Astrocyte (in vitro differentiated cells and primary cell): ENCODE results near the gene KLHL17. TPM values are rescaled to one million over a fixed set of nuclear protein-coding genes. Genes with fewer than 3 reads are reported as not detected.
"Not testable (repeated sequence)": the region's sequence is repeated elsewhere in the genome, so short reads cannot be mapped to it uniquely, and the experiment has no call there.

ENCODE experiments used
- DNase-seq: peaks from one replicate; pipeline ENCODE4 v3.0.0-alpha.2; 2010; ENCODE audit warnings: low read depth
- FAIRE-seq: peaks from 2 replicates; lab custom pipeline; 2011; peaks lifted over from hg19 to GRCh38; lab: Jason Lieb, UNC
- H2AFZ ChIP-seq: 2 replicates; pipeline ENCODE4 v1.6.0; 2012; ENCODE audit warnings: low read depth, low read length, inconsistent platforms
- H3K27ac ChIP-seq: 2 replicates; pipeline ENCODE4 v1.5.1; 2011; ENCODE audit warnings: low read depth, low read length, inconsistent platforms
- H3K27me3 ChIP-seq: 2 replicates; pipeline ENCODE4 v1.6.0; 2011; ENCODE audit warnings: low read length, inconsistent platforms; ENCODE audit not compliant: insufficient read depth
- H3K36me3 ChIP-seq: 2 replicates; pipeline ENCODE4 v1.5.1; 2011; ENCODE audit warnings: low read length, inconsistent platforms; ENCODE audit not compliant: insufficient read depth
- H3K4me1 ChIP-seq: 2 replicates; pipeline ENCODE4 v1.5.1; 2011; ENCODE audit warnings: low read length, inconsistent platforms; ENCODE audit not compliant: insufficient read depth
- H3K4me2 ChIP-seq: 2 replicates; pipeline ENCODE4 v1.6.0; 2012; ENCODE audit warnings: low read length, inconsistent platforms
- H3K4me3 ChIP-seq: 2 replicates; pipeline ENCODE4 v1.5.1; 2011; ENCODE audit warnings: low read depth, mild to moderate bottlenecking, low read length, inconsistent platforms; ENCODE audit not compliant: insufficient read depth
- H3K79me2 ChIP-seq: 2 replicates; pipeline ENCODE4 v1.6.0; 2012; ENCODE audit warnings: mild to moderate bottlenecking, low read length, inconsistent platforms; ENCODE audit not compliant: insufficient read depth
- H3K9ac ChIP-seq: 2 replicates; pipeline ENCODE4 v1.6.0; 2012; ENCODE audit warnings: mild to moderate bottlenecking, low read length, inconsistent platforms
- H3K9me3 ChIP-seq: 2 replicates; pipeline ENCODE4 v1.5.1; 2012; ENCODE audit warnings: low read depth, mild to moderate bottlenecking, low read length, inconsistent platforms; ENCODE audit not compliant: insufficient read depth
- H4K20me1 ChIP-seq: 2 replicates; pipeline ENCODE4 v1.6.0; 2012; ENCODE audit warnings: low read length, inconsistent platforms; ENCODE audit not compliant: insufficient read depth
- H3K27ac Mint-ChIP-seq: one replicate; pipeline ENCODE4 v1.8.0; 2021; ENCODE audit warnings: mild to moderate bottlenecking, mixed read lengths; ENCODE audit not compliant: unreplicated experiment
- H3K27me3 Mint-ChIP-seq: one replicate; pipeline ENCODE4 v1.8.0; 2021; ENCODE audit warnings: low read depth, mixed read lengths; ENCODE audit not compliant: unreplicated experiment
- H3K36me3 Mint-ChIP-seq: one replicate; pipeline ENCODE4 v1.8.0; 2021; ENCODE audit warnings: low read depth, mixed read lengths; ENCODE audit not compliant: unreplicated experiment
- H3K4me1 Mint-ChIP-seq: one replicate; pipeline ENCODE4 v1.8.0; 2021; ENCODE audit warnings: low read depth, mixed read lengths; ENCODE audit not compliant: unreplicated experiment
- H3K4me3 Mint-ChIP-seq: one replicate; pipeline ENCODE4 v1.8.0; 2021; ENCODE audit warnings: mild to moderate bottlenecking, moderate library complexity, mixed read lengths; ENCODE audit not compliant: unreplicated experiment
- H3K9me3 Mint-ChIP-seq: one replicate; pipeline ENCODE4 v1.8.0; 2021; ENCODE audit warnings: mild to moderate bottlenecking, mixed read lengths; ENCODE audit not compliant: unreplicated experiment
- EZH2 ChIP-seq: IDR thresholded peaks from 2 replicates; pipeline ENCODE4 v1.6.1; 2012; ENCODE audit warnings: mild to moderate bottlenecking, low read length, inconsistent platforms; ENCODE audit not compliant: insufficient read depth
- total RNA-seq: library from RNA; stranded (reverse); gene quantifications from 2 replicates; pipeline ENCODE4 v1.2.1, GENCODE V29; 2021
- TF ChIP-seq, protein P1 (sequence below): IDR thresholded peaks from 2 replicates; pipeline ENCODE4 v1.5.1; 2011; ENCODE audit warnings: low read depth, mild to moderate bottlenecking, inconsistent platforms, low read length, moderate library complexity; ENCODE audit not compliant: insufficient read depth

Gene KLHL17
- total RNA-seq, 1 donor from 2014 or later = 25.9 TPM

DNA sequence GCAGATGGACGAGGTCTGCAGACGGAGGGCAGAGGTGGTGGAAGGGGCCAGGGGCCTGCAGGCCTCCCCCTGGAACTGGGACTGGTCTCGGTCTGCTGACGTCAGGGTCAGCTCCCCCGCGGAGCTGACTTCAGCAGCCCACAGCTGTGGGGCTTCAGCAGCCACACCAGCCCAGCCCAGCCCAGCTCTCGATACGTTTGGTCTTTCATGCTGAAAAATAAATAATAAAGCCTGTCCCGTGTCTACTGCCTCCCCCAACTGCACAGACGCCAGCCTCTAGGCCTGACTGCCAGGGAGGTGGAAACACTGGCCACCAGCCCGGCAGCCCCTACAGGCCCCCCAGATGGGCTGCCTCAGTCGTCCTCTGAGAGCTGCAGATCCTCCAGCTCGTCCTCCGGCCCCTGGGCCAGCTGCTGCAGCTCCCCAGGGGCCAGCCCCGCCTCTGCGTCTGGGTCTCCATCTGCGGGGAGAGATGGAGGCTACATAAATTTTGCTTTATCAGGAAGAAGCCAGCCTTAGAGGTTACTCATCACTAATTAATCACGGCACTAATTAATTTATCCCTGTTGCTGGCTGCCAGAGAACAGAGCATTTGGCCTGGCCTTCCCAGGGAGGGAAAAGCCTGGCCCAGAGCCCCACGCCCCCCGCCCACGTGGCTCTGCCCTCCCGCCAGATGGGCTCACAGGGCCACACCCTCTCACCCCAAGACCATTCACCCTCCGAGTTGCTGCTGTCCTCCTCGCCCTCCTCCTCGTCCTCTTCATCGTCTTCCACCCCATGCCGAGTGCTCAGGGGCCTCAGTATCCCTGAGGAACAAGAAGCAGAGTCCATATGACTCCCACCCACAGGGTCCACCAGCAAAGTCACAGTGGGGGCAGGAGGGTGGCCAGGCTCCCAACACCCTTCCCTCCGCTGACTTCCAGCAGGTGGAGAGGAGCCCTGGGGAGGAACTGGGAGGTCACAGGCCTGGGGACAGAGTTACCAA, 15.8 kb upstream of the KLHL17 start:
- Histone ChIP-seq H3K4me3 (no peak overlapping the region), H3K9me3 (no peaks in the 10 kb centered on the region), H3K4me1 (peaks cover 35% of the 10 kb centered on the region), H3K36me3 (peaks cover 3% of the 10 kb centered on the region), H3K27me3 (no peaks in the 10 kb centered on the region), H3K27ac (no peak overlapping the region), H2AFZ (no peak overlapping the region), H4K20me1 (peaks cover 37% of the 10 kb centered on the region), H3K9ac (no peak overlapping the region), H3K4me2 (peak overlapping the region; percentile 33), H3K79me2 (no peaks in the 10 kb centered on the region)
- no peak for TF ChIP-seq EZH2
- TF ChIP-seq, protein P1, sequence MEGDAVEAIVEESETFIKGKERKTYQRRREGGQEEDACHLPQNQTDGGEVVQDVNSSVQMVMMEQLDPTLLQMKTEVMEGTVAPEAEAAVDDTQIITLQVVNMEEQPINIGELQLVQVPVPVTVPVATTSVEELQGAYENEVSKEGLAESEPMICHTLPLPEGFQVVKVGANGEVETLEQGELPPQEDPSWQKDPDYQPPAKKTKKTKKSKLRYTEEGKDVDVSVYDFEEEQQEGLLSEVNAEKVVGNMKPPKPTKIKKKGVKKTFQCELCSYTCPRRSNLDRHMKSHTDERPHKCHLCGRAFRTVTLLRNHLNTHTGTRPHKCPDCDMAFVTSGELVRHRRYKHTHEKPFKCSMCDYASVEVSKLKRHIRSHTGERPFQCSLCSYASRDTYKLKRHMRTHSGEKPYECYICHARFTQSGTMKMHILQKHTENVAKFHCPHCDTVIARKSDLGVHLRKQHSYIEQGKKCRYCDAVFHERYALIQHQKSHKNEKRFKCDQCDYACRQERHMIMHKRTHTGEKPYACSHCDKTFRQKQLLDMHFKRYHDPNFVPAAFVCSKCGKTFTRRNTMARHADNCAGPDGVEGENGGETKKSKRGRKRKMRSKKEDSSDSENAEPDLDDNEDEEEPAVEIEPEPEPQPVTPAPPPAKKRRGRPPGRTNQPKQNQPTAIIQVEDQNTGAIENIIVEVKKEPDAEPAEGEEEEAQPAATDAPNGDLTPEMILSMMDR = no peak
- peaks cover 11% of the 10 kb centered on the region for H3K36me3 Mint-ChIP-seq
- DNase-seq (peak; percentile 54), FAIRE-seq (no peak)
- peaks cover 2% of the 10 kb centered on the region for H3K27me3 Mint-ChIP-seq
- H3K4me1 Mint-ChIP-seq = peaks cover 4% of the 10 kb centered on the region
- no peak overlapping the region for H3K27ac Mint-ChIP-seq
- H3K9me3 Mint-ChIP-seq = no peaks in the 10 kb centered on the region
- H3K4me3 Mint-ChIP-seq = no peak overlapping the region

DNA sequence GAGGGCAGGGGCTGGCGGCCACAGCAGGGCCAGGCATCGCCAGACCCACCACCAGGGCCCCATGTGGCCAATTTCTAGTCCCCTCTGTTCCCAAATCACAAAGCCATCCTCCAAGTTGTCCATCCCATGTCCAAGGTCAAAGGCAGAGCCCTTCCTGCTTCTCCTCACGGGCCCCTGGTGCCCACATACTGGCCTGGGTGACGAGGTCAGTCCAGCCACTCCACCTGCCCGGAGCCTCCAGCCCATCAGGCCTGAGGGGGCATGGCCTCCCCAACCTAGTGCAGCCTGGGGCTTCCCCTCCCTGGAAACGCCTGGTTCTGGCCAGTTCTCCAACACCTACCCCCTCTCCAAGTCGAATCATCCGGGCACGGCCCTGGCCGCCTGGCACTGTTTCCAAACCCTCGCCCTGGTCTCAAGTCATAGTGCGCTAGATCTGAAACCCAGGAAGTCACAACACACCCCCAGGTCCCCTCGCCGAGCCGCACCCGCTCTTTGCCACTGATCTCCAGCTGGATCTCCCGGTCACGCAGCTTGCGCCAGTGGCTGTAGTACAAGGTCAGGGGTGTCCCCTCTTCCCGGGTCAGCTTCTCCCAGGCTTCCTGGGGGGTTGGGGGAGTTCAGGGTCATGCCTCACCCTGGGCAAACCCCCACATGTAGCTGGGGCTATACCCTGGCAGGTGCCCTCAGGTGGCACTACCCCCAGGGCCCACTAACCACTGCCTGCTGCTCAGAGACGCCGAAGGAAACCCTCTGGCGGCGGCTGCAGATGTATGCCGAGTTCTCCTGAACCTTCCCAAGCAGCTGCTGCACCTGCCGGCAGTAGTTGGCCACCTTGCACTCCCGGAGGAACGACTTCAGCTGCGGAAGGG, 14.5 kb upstream of the KLHL17 start:
- H3K4me1 Mint-ChIP-seq = peaks cover 4% of the 10 kb centered on the region
- peaks cover 2% of the 10 kb centered on the region for H3K27me3 Mint-ChIP-seq
- H3K9me3 Mint-ChIP-seq = no peaks in the 10 kb centered on the region

DNA sequence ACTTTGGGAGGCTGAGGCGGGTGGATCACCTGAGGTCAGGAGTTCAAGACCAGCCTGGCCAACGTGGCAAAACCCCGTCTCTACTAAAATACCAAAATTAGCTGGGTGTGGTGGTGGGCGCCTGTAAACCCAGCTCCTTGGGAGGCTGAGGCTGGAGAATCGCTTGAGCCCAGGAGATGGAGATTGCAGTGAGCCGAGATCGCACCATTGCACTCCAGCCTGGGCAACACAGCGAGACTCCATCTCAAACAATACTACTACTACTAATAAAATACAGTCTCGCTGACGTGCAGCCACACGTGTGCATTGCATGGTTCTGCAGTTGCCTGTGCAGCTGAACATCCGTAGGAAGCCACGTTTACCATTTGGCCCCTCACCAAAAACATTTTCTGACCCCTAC, 13.6 kb upstream of the KLHL17 start:
- H3K9me3 Mint-ChIP-seq, FAIRE-seq, H3K79me2 ChIP-seq, H3K27ac ChIP-seq, H3K4me3 ChIP-seq, DNase-seq, H3K9ac ChIP-seq, H3K36me3 ChIP-seq, H3K27me3 ChIP-seq, H2AFZ ChIP-seq, H3K4me1 Mint-ChIP-seq, H3K4me2 ChIP-seq, H3K9me3 ChIP-seq, H3K27ac Mint-ChIP-seq, H3K27me3 Mint-ChIP-seq, H3K4me3 Mint-ChIP-seq: not testable (repeated sequence)
- Histone ChIP-seq H3K4me1 (peaks cover 20% of the 10 kb centered on the region), H4K20me1 (peaks cover 58% of the 10 kb centered on the region)
- H3K36me3 Mint-ChIP-seq = peaks cover 17% of the 10 kb centered on the region

More for the DNA sequence above, 14.5 kb upstream of the KLHL17 start:
- peaks cover 50% of the 10 kb centered on the region for H4K20me1 ChIP-seq
- peaks cover 23% of the 10 kb centered on the region for H3K4me1 ChIP-seq
- no peak overlapping the region for H3K27ac ChIP-seq
- FAIRE-seq (no peak), DNase-seq (no peak)
- no peaks in the 10 kb centered on the region for H3K9me3 ChIP-seq
- H3K36me3 ChIP-seq = peaks cover 6% of the 10 kb centered on the region
- peaks cover 4% of the 10 kb centered on the region for H3K79me2 ChIP-seq
- no peak overlapping the region for H3K27ac Mint-ChIP-seq
- no peak for TF ChIP-seq EZH2
- TF ChIP-seq, protein P1 = no peak
- H3K4me3 ChIP-seq = no peak overlapping the region
- no peaks in the 10 kb centered on the region for H3K27me3 ChIP-seq
- H3K36me3 Mint-ChIP-seq = peaks cover 13% of the 10 kb centered on the region
- H3K4me3 Mint-ChIP-seq = no peak overlapping the region
- H3K4me2 ChIP-seq = no peak overlapping the region
- H3K9ac ChIP-seq = no peak overlapping the region
- no peak overlapping the region for H2AFZ ChIP-seq
